A673 (cell line): Measurements from ENCODE around the gene BNC2. TPM values are rescaled to one million over a fixed set of nuclear protein-coding genes. Genes with fewer than 3 reads are reported as not detected.

Source experiments
- BruUV-seq: library from RNA; stranded (reverse); fragments of 400-500 nt; replicated peaks from 2 replicates; lab custom pipeline; 2021; lab: Mats Ljungman, UMichigan
- CTCF ChIA-PET: fragments of 300-600 bp; sonication (Branson Sonifier 250); formaldehyde crosslinking; loops from one replicate; lab custom pipeline; 2022; ENCODE audit warnings: antibody characterized with exemption; lab: Charles Lee
- POLR2A ChIA-PET: fragments of 300-600 bp; sonication (Branson Sonifier 250); formaldehyde crosslinking; loops from one replicate; lab custom pipeline; 2022; ENCODE audit warnings: antibody characterized with exemption; ENCODE audit not compliant: low non-redundant PET; lab: Charles Lee
- DNase-seq: peaks from one replicate; pipeline ENCODE4 v3.0.0-alpha.2; 2015; ENCODE audit warnings: low spot score
- H3K27ac ChIP-seq: fragments of 200-600 bp; sonication (generic); 2 replicates; pipeline ENCODE4 v1.5.1; 2016; ENCODE audit warnings: mixed run types, low read depth, mild to moderate bottlenecking, mixed read lengths, antibody characterized with exemption, low read length; ENCODE audit not compliant: poor library complexity, severe bottlenecking
- H3K27me3 ChIP-seq: fragments of 200-600 bp; sonication (generic); replicated peaks from 2 replicates; pipeline ENCODE4 v1.6.1; 2017; ENCODE audit warnings: mixed run types, low read depth, mild to moderate bottlenecking, mixed read lengths, antibody characterized with exemption, low read length; ENCODE audit not compliant: insufficient read depth, poor library complexity
- H3K36me3 ChIP-seq: fragments of 200-600 bp; sonication (generic); 2 replicates; pipeline ENCODE4 v1.6.1; 2016; ENCODE audit warnings: mixed run types, mild to moderate bottlenecking, mixed read lengths, antibody characterized with exemption, low read length; ENCODE audit not compliant: insufficient read depth, poor library complexity, severe bottlenecking
- H3K4me1 ChIP-seq: fragments of 200-600 bp; sonication (generic); 2 replicates; pipeline ENCODE4 v1.6.1; 2017; ENCODE audit warnings: mixed run types, mild to moderate bottlenecking, mixed read lengths, antibody characterized with exemption, low read length; ENCODE audit not compliant: insufficient read depth, poor library complexity, severe bottlenecking
- H3K4me3 ChIP-seq: fragments of 200-600 bp; sonication (generic); 2 replicates; pipeline ENCODE4 v1.5.1; 2016; ENCODE audit warnings: low read depth, mixed run types, mild to moderate bottlenecking, mixed read lengths, low read length; ENCODE audit not compliant: poor library complexity, severe bottlenecking
- H3K9me3 ChIP-seq: fragments of 200-600 bp; sonication (generic); 2 replicates; pipeline ENCODE4 v1.6.1; 2016; ENCODE audit warnings: mixed run types, low read depth, mild to moderate bottlenecking, mixed read lengths, antibody characterized with exemption, low read length; ENCODE audit not compliant: poor library complexity, severe bottlenecking
- CTCF ChIP-seq: fragments of 300-800, 200-600 bp; sonication (generic); conservative IDR thresholded peaks from 2 replicates; pipeline ENCODE4 v1.5.1; 2017; ENCODE audit warnings: low read depth, mild to moderate bottlenecking, antibody characterized with exemption, low read length, moderate library complexity, mixed read lengths
- EZH2 ChIP-seq: fragments of 200-600 bp; sonication (generic); IDR thresholded peaks from 2 replicates; pipeline ENCODE4 v1.6.1; 2017; ENCODE audit warnings: borderline replicate concordance, low read depth, mild to moderate bottlenecking, mixed read lengths, antibody characterized with exemption, low read length; ENCODE audit not compliant: poor library complexity, severe bottlenecking
- intact Hi-C: fragments of 100-400 bp; cut with micrococcal nuclease; formaldehyde crosslinking; loops from one replicate; pipeline ENCODE4 v1.10.0; 2022; ENCODE audit not compliant: unreplicated experiment
- total RNA-seq: library from RNA; stranded (reverse); gene quantifications from 2 replicates; pipeline ENCODE4 v1.2.3, GENCODE V29; 2021

The BNC2 gene
- total RNA-seq, 1 experiment from 2014 or later = 0.45 TPM

GRCh38 chr9:16752601-16753000 is 117.9 kb downstream of the BNC2 start:
- Histone ChIP-seq H3K4me3 (no peak overlapping the region), H3K9me3 (no peaks in the 10 kb centered on the region), H3K4me1 (no peaks in the 10 kb centered on the region), H3K36me3 (no peaks in the 10 kb centered on the region), H3K27me3 (no peaks in the 10 kb centered on the region), H3K27ac (no peak overlapping the region)
- ChIA-PET CTCF (no interaction called here), POLR2A (no interaction called here)
- no peak for TF ChIP-seq CTCF
- TF ChIP-seq EZH2 = no peak
- DNase-seq = no peak
- intact Hi-C loops = no loop called here
- no TSS peak for BruUV-seq

GRCh38 chr9:16750553-16750952 is 119.9 kb downstream of the BNC2 start:
- ChIA-PET CTCF (no interaction called here), POLR2A (no interaction called here)
- TF ChIP-seq EZH2 = no peak
- TF ChIP-seq CTCF = no peak
- no peak for DNase-seq
- intact Hi-C loops = no loop called here
- Histone ChIP-seq H3K36me3 (no peaks in the 10 kb centered on the region), H3K27ac (no peak overlapping the region), H3K4me1 (no peaks in the 10 kb centered on the region), H3K27me3 (no peaks in the 10 kb centered on the region), H3K4me3 (no peak overlapping the region), H3K9me3 (no peaks in the 10 kb centered on the region)
- BruUV-seq = no TSS peak

GRCh38 chr9:16745359-16745758 is 125.1 kb downstream of the BNC2 start:
- no peaks in the 10 kb centered on the region for H3K4me1 ChIP-seq
- no peak for DNase-seq
- no peak overlapping the region for H3K4me3 ChIP-seq
- H3K36me3 ChIP-seq = no peaks in the 10 kb centered on the region
- CTCF ChIA-PET = no interaction called here
- intact Hi-C loops = no loop called here
- POLR2A ChIA-PET = no interaction called here
- no peak overlapping the region for H3K27ac ChIP-seq
- no TSS peak for BruUV-seq
- no peak for TF ChIP-seq CTCF
- no peak for TF ChIP-seq EZH2
- no peaks in the 10 kb centered on the region for H3K9me3 ChIP-seq
- H3K27me3 ChIP-seq = no peaks in the 10 kb centered on the region
